GM12891 (cell line): Measurements from ENCODE around the gene DUS3L.

Source experiments
- PAX5 ChIP-seq: IDR thresholded peaks from 2 replicates; pipeline ENCODE4 v1.6.1; 2011; ENCODE audit warnings: low read length, moderate library complexity, mild to moderate bottlenecking; ENCODE audit not compliant: insufficient read depth, severe bottlenecking
- POLR2A ChIP-seq: IDR thresholded peaks from 2 replicates; pipeline ENCODE4 v1.6.1; 2011; ENCODE audit warnings: low read depth, low read length, control low read depth
- POLR2AphosphoS5 ChIP-seq: IDR thresholded peaks from 2 replicates; pipeline ENCODE4 v1.6.1; 2011; ENCODE audit warnings: low read depth, low read length, control low read depth
- POU2F2 ChIP-seq: IDR thresholded peaks from 2 replicates; pipeline ENCODE4 v1.6.1; 2011; ENCODE audit warnings: low read depth, mild to moderate bottlenecking, control low read depth, low read length, moderate library complexity
- TAF1 ChIP-seq: IDR thresholded peaks from 2 replicates; pipeline ENCODE4 v1.6.1; 2011; ENCODE audit warnings: low read depth, low read length, control low read depth

- TF ChIP-seq POLR2AphosphoS5 (no peak), POLR2A (no peak), POU2F2 (no peak), TAF1 (no peak), PAX5 (no peak)
Observed at GRCh38 chr19:5839065-5840017, 48.4 kb upstream of the DUS3L start, which contains the start of gene FUT6.
